ENCODE measurements around the gene SMCO2. TPM values are rescaled to one million over a fixed set of nuclear protein-coding genes. Genes with fewer than 3 reads are reported as not detected.

Gene SMCO2
- total RNA-seq, 2 donors from 2014 or later: 0.41 TPM; not detected in 1

GRCh38 chr12:27451036-27451825 lies 4.7 kb downstream of the SMCO2 start:
- TF ChIP-seq POLR2A (IDR thresholded peaks at IDR 0.05): no peak
- TF ChIP-seq POLR2AphosphoS5 (IDR thresholded peaks at IDR 0.05): no peak
- no peak for TF ChIP-seq CTCF (IDR thresholded peaks at IDR 0.05)
- no peak overlapping the region for H3K27ac ChIP-seq
- H3K9me3 ChIP-seq: no peaks in the 10 kb centered on the region
- intact Hi-C loops (cut with DNase I): no loop called here
- H3K36me3 ChIP-seq: no peaks in the 10 kb centered on the region
- no peaks in the 10 kb centered on the region for H3K27me3 ChIP-seq (replicated peaks; ENCODE audit: insufficient read depth)
- WGBS: 60% methylated on average over 6 of the region's 6 CpGs
- no peak for DNase-seq (ENCODE audit: low spot score)
- no peaks in the 10 kb centered on the region for H3K4me1 ChIP-seq (replicated peaks)
- H3K4me3 ChIP-seq: no peak overlapping the region

- H3K9me3 ChIP-seq: no peaks in the 10 kb centered on the region
- DNase-seq (ENCODE audit: low spot score): no peak
- H3K4me3 ChIP-seq: no peak overlapping the region
- no peaks in the 10 kb centered on the region for H3K27me3 ChIP-seq (replicated peaks; ENCODE audit: insufficient read depth)
- TF ChIP-seq POLR2A (IDR thresholded peaks at IDR 0.05) (no peak), POLR2AphosphoS5 (IDR thresholded peaks at IDR 0.05) (no peak), CTCF (IDR thresholded peaks at IDR 0.05) (no peak)
- whole genome bisulfite sequencing: 36% methylated on average over 2 of the region's 2 CpGs
- intact Hi-C loops (cut with DNase I): no loop called here
- no peaks in the 10 kb centered on the region for H3K4me1 ChIP-seq (replicated peaks)
- no peaks in the 10 kb centered on the region for H3K36me3 ChIP-seq
- no peak overlapping the region for H3K27ac ChIP-seq
These were observed 6.9 kb downstream of the SMCO2 start for GRCh38 chr12:27453421-27453820.

GRCh38 chr12:27455589-27455988 lies 9.1 kb downstream of the SMCO2 start:
- Histone ChIP-seq H3K9me3 (no peaks in the 10 kb centered on the region), H3K36me3 (no peaks in the 10 kb centered on the region), H3K4me1 (replicated peaks) (no peaks in the 10 kb centered on the region), H3K27me3 (replicated peaks; ENCODE audit: insufficient read depth) (no peaks in the 10 kb centered on the region), H3K4me3 (no peak overlapping the region), H3K27ac (no peak overlapping the region)
- TF ChIP-seq POLR2AphosphoS5 (IDR thresholded peaks at IDR 0.05) (no peak), CTCF (IDR thresholded peaks at IDR 0.05) (no peak), POLR2A (IDR thresholded peaks at IDR 0.05) (no peak)
- intact Hi-C loops (cut with DNase I): no loop called here
- 93% methylated on average over 3 of the region's 3 CpGs for WGBS
- no peak for DNase-seq (ENCODE audit: low spot score)

GRCh38 chr12:27456618-27457017 lies 10.1 kb downstream of the SMCO2 start:
- Histone ChIP-seq H3K27me3 (replicated peaks; ENCODE audit: insufficient read depth) (no peaks in the 10 kb centered on the region), H3K27ac (no peak overlapping the region), H3K36me3 (no peaks in the 10 kb centered on the region), H3K4me3 (no peak overlapping the region), H3K9me3 (no peaks in the 10 kb centered on the region), H3K4me1 (replicated peaks) (no peaks in the 10 kb centered on the region)
- WGBS: 99% methylated on average over 3 of the region's 3 CpGs
- no peak for TF ChIP-seq CTCF (IDR thresholded peaks at IDR 0.05)
- TF ChIP-seq POLR2A (IDR thresholded peaks at IDR 0.05): no peak
- TF ChIP-seq POLR2AphosphoS5 (IDR thresholded peaks at IDR 0.05): no peak
- intact Hi-C loops (cut with DNase I): no loop called here
- DNase-seq (ENCODE audit: low spot score): no peak

GRCh38 chr12:27460471-27460978 lies 14.0 kb downstream of the SMCO2 start:
- Histone ChIP-seq H3K9me3 (no peaks in the 10 kb centered on the region), H3K27me3 (replicated peaks; ENCODE audit: insufficient read depth) (no peaks in the 10 kb centered on the region), H3K36me3 (no peaks in the 10 kb centered on the region), H3K4me3 (no peak overlapping the region), H3K4me1 (replicated peaks) (no peaks in the 10 kb centered on the region), H3K27ac (no peak overlapping the region)
- intact Hi-C loops (cut with DNase I): no loop called here
- WGBS: 55% methylated on average over 7 of the region's 7 CpGs
- TF ChIP-seq CTCF (IDR thresholded peaks at IDR 0.05) (no peak), POLR2AphosphoS5 (IDR thresholded peaks at IDR 0.05) (no peak), POLR2A (IDR thresholded peaks at IDR 0.05) (no peak)
- no peak for DNase-seq (ENCODE audit: low spot score)

Data from prostate gland (tissue), 2 donors.